ENCODE measurements around the gene CORO7.

The CORO7 gene

DNA sequence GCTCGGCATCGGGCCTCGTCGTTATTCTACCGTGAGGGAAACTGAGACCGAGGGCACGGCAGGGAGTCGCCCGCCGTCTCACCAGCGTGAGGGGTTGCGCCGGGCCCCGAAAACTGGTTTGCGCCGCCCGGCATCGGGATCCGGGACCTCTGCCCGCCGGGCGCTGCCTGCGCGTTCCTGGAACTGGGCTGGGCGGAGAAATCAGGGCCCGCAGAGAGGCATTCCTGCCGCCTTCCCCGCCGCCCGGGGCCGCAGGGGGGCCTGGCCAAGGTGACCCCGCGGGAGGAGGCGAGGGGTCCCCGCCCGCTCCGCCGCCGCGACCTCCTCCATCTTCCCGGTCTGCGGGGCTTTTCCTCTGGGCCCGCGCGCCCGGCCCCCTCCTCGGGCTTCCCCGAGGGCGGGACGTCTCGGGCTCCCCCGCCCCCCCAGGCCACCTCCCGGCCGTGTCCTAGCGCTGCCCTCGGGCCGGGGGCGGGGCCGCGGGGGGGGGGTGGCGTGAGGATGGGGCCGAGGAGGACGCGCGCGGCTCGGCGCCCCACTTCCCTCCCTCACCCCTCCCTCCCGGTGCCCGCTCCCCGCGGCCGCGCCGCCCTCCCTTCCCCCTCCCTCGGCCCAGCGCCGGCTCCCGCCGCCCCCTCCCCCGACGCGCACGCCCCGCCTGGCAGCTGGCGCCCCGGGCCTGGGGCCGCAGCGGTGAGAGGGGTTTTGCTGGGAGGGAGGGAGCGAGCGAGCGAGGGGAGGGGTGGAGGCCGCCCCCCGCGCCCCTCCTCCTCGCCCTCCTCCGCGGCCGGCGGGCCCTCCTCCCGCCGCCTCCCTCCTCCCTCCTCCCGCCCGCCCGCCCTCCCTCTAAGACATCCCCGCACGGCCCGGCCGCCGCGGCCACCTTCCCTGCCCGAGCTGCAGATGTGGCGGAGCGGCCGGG is 100.9 kb downstream of the CORO7 start, which contains the start of gene GLIS2:
TSS of gene GLIS2 (plus strand) at position 882 of the 922 bp plus-strand sequence. CDS start 16,214 bp downstream, outside the sequence.
- H3K36me3 ChIP-seq (ENCODE audit: control insufficient read depth, insufficient read depth, low read length), result no peaks in the 10 kb centered on the region
- H3K4me1 ChIP-seq (ENCODE audit: control insufficient read depth, insufficient read depth, low read length), result peaks cover 14% of the 10 kb centered on the region
- peak within 1 kb of the TSS; percentile 47 for H3K9ac ChIP-seq (ENCODE audit: low read depth, low read length)
- peak within 1 kb of the TSS; percentile 79 for H3K4me3 ChIP-seq (ENCODE audit: low read depth, low read length)
- peaks cover 9% of the 10 kb centered on the region for H3K27me3 ChIP-seq (ENCODE audit: control insufficient read depth, insufficient read depth, low read length)
- no peaks in the 10 kb centered on the region for H3K9me3 ChIP-seq (ENCODE audit: control insufficient read depth, insufficient read depth, low read length)

- H3K4me1 ChIP-seq (ENCODE audit: control insufficient read depth, insufficient read depth, low read length), result peaks cover 14% of the 10 kb centered on the region
- peaks cover 9% of the 10 kb centered on the region for H3K27me3 ChIP-seq (ENCODE audit: control insufficient read depth, insufficient read depth, low read length)
- no peak overlapping the region for H3K9ac ChIP-seq (ENCODE audit: low read depth, low read length)
- H3K36me3 ChIP-seq (ENCODE audit: control insufficient read depth, insufficient read depth, low read length), result no peaks in the 10 kb centered on the region
- H3K9me3 ChIP-seq (ENCODE audit: control insufficient read depth, insufficient read depth, low read length), result no peaks in the 10 kb centered on the region
- peak overlapping the region; percentile 59 for H3K4me3 ChIP-seq (ENCODE audit: low read depth, low read length)
Observed at GRCh38 chr16:4314532-4315185, 101.7 kb downstream of the CORO7 start.

DNA sequence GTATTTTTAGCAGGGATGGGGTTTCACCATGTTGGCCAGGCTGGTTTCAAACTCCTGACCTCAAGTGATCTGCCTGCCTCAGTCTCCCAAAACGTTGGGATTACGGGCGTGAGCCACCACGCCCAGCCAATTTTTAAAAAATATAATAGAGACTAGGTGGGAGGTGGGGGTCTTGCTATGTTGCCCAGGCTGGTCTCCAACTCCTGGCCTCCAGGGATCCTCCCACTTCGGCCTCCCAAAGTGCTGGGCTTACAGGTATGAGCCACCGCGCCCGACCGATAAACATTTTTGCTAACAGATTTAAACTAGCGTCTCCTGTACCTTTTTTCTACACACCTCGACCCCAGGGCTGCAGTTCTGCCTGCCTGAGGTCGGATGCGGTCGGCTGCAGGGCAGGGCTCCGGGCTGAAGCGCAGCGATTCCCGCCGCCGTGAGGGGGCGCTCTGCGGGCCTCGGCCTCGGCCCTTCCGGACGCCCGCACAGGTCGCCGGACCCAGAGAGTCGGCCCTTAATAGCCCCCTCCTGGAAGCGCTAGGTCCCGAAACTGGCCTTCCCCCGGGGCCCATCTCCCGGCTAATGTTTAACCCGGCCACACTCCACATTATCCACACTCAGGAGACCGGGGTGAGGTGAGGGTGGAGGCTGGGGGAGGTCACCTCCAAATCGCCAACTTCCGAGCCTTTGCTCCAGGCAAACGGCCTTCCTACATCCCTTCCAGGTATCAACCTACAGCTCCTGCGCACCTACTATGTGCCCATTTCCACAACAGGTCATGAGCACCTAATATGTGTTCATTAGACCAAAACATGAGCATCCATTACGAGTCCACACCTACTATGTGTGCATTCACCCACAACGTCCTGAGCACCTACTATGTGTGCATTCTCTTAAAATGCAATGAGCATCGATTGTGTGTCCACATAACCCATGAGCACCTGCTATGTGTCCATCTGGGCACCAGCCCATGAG is 102.5 kb downstream of the CORO7 start:
- Histone ChIP-seq H3K4me1 (ENCODE audit: control insufficient read depth, insufficient read depth, low read length) (peaks cover 13% of the 10 kb centered on the region), H3K27me3 (ENCODE audit: control insufficient read depth, insufficient read depth, low read length) (peaks cover 9% of the 10 kb centered on the region), H3K9ac (ENCODE audit: low read depth, low read length) (no peak overlapping the region), H3K36me3 (ENCODE audit: control insufficient read depth, insufficient read depth, low read length) (no peaks in the 10 kb centered on the region), H3K4me3 (ENCODE audit: low read depth, low read length) (no peak overlapping the region), H3K9me3 (ENCODE audit: control insufficient read depth, insufficient read depth, low read length) (no peaks in the 10 kb centered on the region)

DNA sequence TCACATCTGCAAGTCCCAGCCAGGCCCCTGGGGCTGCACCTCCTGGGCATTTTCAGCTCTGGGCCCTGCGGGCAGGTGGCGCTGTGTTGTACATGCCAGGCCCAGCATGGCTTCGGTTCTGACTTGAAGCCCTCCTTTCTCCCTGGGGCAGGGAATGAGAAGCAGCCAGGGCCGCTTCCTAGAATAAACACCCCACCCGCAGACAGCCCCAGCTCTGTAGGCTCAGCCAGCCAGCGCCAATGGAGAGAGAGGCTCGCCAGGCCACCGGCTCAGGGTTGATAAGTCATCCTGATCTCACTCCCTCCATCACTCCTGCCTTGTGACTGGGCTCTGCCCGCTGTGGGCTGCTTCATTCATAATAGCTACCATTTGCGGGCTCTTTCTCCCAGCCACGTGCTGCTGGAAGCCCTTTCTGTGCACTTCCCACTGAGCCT is 106.5 kb downstream of the CORO7 start:
- Histone ChIP-seq H3K4me1 (ENCODE audit: control insufficient read depth, insufficient read depth, low read length) (peaks cover 11% of the 10 kb centered on the region), H3K9me3 (ENCODE audit: control insufficient read depth, insufficient read depth, low read length) (no peaks in the 10 kb centered on the region), H3K27me3 (ENCODE audit: control insufficient read depth, insufficient read depth, low read length) (peaks cover 9% of the 10 kb centered on the region), H3K9ac (ENCODE audit: low read depth, low read length) (no peak overlapping the region), H3K4me3 (ENCODE audit: low read depth, low read length) (no peak overlapping the region), H3K36me3 (ENCODE audit: control insufficient read depth, insufficient read depth, low read length) (no peaks in the 10 kb centered on the region)

DNA sequence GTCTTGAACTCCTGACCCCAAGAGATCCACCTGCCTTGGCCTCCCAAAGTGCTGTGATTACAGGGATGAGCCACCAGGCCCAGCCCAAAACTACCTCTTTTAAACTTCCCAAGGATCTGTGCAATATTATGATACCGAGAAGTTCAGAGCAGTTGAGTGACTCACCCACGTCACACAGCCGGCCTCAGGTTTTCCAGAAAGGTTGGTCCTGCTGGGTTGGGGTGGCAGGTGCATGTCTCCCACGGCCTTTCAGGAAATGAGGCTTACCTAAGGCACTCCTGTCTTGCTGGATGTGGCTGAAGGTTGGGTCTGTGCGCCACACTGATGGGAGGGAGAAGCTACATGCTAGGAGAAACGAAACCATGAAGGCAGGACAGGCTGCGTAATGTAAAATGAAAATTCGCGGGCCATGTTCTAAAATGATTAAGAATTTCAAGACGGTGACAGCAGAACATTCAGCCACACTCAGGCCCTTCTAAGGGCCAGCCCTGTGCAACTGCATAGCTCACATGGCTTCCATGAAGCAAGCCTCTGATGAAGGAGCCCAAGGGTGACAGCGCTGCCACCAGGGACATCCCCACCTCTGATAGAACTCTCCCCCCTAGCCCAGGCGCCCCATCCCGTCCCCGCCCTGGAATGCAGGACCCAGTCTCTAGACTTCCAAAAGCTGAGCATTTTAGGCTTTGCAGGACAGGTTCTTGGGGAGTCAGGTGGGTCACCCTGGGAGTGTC is 107.1 kb downstream of the CORO7 start:
- H3K27me3 ChIP-seq (ENCODE audit: control insufficient read depth, insufficient read depth, low read length), result peaks cover 4% of the 10 kb centered on the region
- H3K9ac ChIP-seq (ENCODE audit: low read depth, low read length), result no peak overlapping the region
- H3K9me3 ChIP-seq (ENCODE audit: control insufficient read depth, insufficient read depth, low read length), result no peaks in the 10 kb centered on the region
- no peak overlapping the region for H3K4me3 ChIP-seq (ENCODE audit: low read depth, low read length)
- H3K36me3 ChIP-seq (ENCODE audit: control insufficient read depth, insufficient read depth, low read length), result no peaks in the 10 kb centered on the region
- H3K4me1 ChIP-seq (ENCODE audit: control insufficient read depth, insufficient read depth, low read length), result peaks cover 9% of the 10 kb centered on the region

DNA sequence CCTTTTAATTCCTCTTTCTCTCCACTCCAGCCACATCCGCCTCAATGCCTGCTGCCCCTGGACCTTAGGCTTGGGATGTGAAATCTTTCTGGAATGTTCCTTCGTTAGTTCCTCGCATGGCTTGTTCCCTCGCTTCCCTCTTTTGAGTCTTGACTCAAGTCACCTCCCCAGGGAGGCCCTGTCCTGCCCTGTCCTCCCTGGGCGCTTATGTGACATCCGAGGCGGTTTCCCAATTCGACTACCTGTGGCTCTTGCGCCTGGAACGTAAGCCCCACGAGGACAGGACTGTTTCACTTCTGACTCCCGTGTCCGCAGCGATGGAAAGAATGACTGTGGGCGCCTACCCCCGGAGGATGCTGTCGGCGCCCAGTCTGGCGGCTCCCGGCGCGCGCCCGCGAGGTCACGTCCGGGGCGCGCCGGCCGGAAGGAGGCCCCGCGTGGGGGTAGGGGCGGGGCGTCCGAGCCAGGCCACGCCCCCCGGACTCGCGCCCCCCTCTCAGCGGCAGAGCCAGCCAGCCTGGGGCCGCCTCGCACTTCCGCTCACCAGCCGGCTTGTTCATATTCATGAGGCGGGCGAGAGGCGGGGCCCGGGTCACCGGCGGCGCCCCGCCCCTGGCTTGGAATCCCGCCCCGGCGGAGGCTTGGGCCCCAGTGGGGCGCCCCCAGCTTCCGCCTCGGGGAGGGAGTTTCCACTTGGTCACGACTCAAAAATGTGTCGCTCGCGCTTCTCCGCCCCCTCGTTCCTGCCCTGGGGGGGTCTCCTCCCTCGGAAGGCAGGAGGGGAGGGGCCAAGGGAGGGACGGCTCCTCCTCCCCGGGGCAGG is 109.0 kb downstream of the CORO7 start:
- Histone ChIP-seq H3K9me3 (ENCODE audit: control insufficient read depth, insufficient read depth, low read length) (no peaks in the 10 kb centered on the region), H3K4me3 (ENCODE audit: low read depth, low read length) (peak overlapping the region; percentile 92), H3K27me3 (ENCODE audit: control insufficient read depth, insufficient read depth, low read length) (no peaks in the 10 kb centered on the region), H3K4me1 (ENCODE audit: control insufficient read depth, insufficient read depth, low read length) (peaks cover 9% of the 10 kb centered on the region), H3K36me3 (ENCODE audit: control insufficient read depth, insufficient read depth, low read length) (no peaks in the 10 kb centered on the region), H3K9ac (ENCODE audit: low read depth, low read length) (peak overlapping the region; percentile 71)

- H3K36me3 ChIP-seq (ENCODE audit: control insufficient read depth, insufficient read depth, low read length), result peaks cover 2% of the 10 kb centered on the region
- no peaks in the 10 kb centered on the region for H3K27me3 ChIP-seq (ENCODE audit: control insufficient read depth, insufficient read depth, low read length)
- no peaks in the 10 kb centered on the region for H3K9me3 ChIP-seq (ENCODE audit: control insufficient read depth, insufficient read depth, low read length)
- H3K9ac ChIP-seq (ENCODE audit: low read depth, low read length), result peak overlapping the region; percentile 71
- H3K4me1 ChIP-seq (ENCODE audit: control insufficient read depth, insufficient read depth, low read length), result peaks cover 9% of the 10 kb centered on the region
- H3K4me3 ChIP-seq (ENCODE audit: low read depth, low read length), result peak overlapping the region; percentile 92
Observed at GRCh38 chr16:4306470-4307214, 109.8 kb downstream of the CORO7 start.
